ENCODE results near the gene AOPEP. TPM values are rescaled to one million over a fixed set of nuclear protein-coding genes. Genes with fewer than 3 reads are reported as not detected.

The AOPEP gene
- total RNA-seq, 1 experiment from 2014 or later: 36.4 TPM

DNA sequence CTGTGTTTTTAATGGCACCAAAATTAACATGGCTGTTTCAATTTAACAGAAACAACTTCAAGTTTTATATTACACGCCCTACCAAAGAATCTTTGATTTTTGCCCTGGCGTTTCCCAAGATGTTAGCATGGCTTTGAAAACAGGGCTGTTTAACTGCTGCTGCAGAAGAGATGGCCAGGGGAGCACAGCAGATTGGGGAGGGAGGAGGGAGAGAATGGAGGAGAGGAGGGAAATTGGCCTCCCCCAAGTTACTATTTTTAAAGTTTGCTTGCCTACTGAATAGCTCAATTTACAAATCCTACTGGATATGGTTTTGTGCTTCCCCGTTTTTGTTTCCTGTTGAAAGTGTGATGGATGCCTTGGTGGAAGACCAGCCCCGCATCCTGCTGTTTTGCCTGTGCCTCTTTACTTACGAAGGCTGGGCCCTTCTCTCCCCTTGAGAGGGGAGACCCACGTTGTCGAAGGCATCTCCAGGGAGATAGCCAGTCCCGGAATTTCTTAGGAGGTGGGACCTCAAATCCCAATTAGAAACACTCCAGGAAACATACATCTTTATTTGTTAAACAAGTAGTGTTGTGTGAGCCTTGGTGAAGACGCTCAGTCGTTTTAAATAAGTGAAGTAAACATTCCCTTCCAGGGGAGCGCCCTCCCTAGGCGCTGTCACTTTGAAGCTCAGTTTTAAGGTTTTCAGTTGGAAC, 98.6 kb downstream of the AOPEP start:
- in situ Hi-C loops (cut with HindIII; ENCODE audit: low pct_unique_long_range_greater_than_20kb, low sequenced_read_pairs): no loop called here

DNA sequence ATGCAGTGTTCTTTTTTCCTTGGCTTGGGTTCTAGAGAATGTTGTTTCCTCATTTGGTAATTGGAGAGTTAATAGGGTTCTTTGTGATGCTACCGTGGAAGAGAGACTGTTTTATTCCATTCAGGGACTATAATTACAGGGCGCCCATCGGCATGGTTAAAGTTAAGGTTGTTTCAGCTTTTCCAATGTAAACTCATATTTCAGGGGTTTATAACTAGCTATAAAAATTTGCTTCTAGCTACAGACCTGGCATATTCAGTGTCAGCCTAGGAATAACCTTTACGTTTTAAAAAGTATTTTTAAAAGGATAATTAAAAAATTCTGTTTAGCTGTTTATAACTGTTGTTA, 99.1 kb downstream of the AOPEP start:
- Histone ChIP-seq H3K9me3 (ENCODE audit: control insufficient read depth, insufficient read depth, low read depth, low read length) (no peaks in the 10 kb centered on the region), H3K27ac (ENCODE audit: low read length) (no peak overlapping the region), H3K36me3 (ENCODE audit: control insufficient read depth, insufficient read depth, low read length) (no peaks in the 10 kb centered on the region), H3K4me3 (ENCODE audit: low read depth in 2 of 2, low read length in 2 of 2) (no peak overlapping the region), H3K4me1 (ENCODE audit: control insufficient read depth, insufficient read depth, low read length) (peaks cover 3% of the 10 kb centered on the region), H3K27me3 (ENCODE audit: control insufficient read depth, insufficient read depth, low read length) (no peaks in the 10 kb centered on the region)
- ChIA-PET POLR2A (interaction anchor here (0.7 kb wide), 1 partner anchor 188 kb away, joined by 3 read pairs; no protein-coding TSS in a partner anchor), CTCF (interaction anchor here (0.7 to 1.3 kb wide), 2 partner anchors 41 to 69 kb away, joined by 3 to 4 read pairs; no protein-coding TSS in a partner anchor)
- intact Hi-C loops (cut with micrococcal nuclease; ENCODE audit: unreplicated experiment): no loop called here
- TF ChIP-seq TCF7L2 (IDR thresholded peaks at IDR 0.05; ENCODE audit: low read depth, low read length): no peak
- TF ChIP-seq, protein P1, sequence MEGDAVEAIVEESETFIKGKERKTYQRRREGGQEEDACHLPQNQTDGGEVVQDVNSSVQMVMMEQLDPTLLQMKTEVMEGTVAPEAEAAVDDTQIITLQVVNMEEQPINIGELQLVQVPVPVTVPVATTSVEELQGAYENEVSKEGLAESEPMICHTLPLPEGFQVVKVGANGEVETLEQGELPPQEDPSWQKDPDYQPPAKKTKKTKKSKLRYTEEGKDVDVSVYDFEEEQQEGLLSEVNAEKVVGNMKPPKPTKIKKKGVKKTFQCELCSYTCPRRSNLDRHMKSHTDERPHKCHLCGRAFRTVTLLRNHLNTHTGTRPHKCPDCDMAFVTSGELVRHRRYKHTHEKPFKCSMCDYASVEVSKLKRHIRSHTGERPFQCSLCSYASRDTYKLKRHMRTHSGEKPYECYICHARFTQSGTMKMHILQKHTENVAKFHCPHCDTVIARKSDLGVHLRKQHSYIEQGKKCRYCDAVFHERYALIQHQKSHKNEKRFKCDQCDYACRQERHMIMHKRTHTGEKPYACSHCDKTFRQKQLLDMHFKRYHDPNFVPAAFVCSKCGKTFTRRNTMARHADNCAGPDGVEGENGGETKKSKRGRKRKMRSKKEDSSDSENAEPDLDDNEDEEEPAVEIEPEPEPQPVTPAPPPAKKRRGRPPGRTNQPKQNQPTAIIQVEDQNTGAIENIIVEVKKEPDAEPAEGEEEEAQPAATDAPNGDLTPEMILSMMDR (IDR thresholded peaks at IDR 0.05): no peak
- TF ChIP-seq, protein P2, sequence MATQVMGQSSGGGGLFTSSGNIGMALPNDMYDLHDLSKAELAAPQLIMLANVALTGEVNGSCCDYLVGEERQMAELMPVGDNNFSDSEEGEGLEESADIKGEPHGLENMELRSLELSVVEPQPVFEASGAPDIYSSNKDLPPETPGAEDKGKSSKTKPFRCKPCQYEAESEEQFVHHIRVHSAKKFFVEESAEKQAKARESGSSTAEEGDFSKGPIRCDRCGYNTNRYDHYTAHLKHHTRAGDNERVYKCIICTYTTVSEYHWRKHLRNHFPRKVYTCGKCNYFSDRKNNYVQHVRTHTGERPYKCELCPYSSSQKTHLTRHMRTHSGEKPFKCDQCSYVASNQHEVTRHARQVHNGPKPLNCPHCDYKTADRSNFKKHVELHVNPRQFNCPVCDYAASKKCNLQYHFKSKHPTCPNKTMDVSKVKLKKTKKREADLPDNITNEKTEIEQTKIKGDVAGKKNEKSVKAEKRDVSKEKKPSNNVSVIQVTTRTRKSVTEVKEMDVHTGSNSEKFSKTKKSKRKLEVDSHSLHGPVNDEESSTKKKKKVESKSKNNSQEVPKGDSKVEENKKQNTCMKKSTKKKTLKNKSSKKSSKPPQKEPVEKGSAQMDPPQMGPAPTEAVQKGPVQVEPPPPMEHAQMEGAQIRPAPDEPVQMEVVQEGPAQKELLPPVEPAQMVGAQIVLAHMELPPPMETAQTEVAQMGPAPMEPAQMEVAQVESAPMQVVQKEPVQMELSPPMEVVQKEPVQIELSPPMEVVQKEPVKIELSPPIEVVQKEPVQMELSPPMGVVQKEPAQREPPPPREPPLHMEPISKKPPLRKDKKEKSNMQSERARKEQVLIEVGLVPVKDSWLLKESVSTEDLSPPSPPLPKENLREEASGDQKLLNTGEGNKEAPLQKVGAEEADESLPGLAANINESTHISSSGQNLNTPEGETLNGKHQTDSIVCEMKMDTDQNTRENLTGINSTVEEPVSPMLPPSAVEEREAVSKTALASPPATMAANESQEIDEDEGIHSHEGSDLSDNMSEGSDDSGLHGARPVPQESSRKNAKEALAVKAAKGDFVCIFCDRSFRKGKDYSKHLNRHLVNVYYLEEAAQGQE (IDR thresholded peaks at IDR 0.05; ENCODE audit: insufficient read depth in 1 of 2, low read depth in 2 of 2, low read length in 1 of 2): no peak
- TF ChIP-seq POLR2AphosphoS5 (IDR thresholded peaks at IDR 0.05; ENCODE audit: low read depth, low read length): no peak
- TF ChIP-seq SIN3A (IDR thresholded peaks at IDR 0.05; ENCODE audit: borderline replicate concordance, insufficient read depth, low read depth, low read length): no peak
- in situ Hi-C loops (cut with HindIII; ENCODE audit: low pct_unique_long_range_greater_than_20kb, low sequenced_read_pairs): no loop called here
- BruUV-seq (replicated peaks): no TSS peak
- DNase-seq (ENCODE audit: low read depth, low spot score) (no peak), ATAC-seq (no peak)

More for the DNA sequence above, 98.6 kb downstream of the AOPEP start:
- TF ChIP-seq TCF7L2 (IDR thresholded peaks at IDR 0.05; ENCODE audit: low read depth, low read length): no peak
- TF ChIP-seq, protein P1 (IDR thresholded peaks at IDR 0.05): no peak
- no peak for TF ChIP-seq SIN3A (IDR thresholded peaks at IDR 0.05; ENCODE audit: borderline replicate concordance, insufficient read depth, low read depth, low read length)
- TF ChIP-seq, protein P2 (IDR thresholded peaks at IDR 0.05; ENCODE audit: insufficient read depth in 1 of 2, low read depth in 2 of 2, low read length in 1 of 2): no peak
- no peak for TF ChIP-seq POLR2AphosphoS5 (IDR thresholded peaks at IDR 0.05; ENCODE audit: low read depth, low read length)
- ATAC-seq (no peak), DNase-seq (ENCODE audit: low read depth, low spot score) (no peak)
- Histone ChIP-seq H3K27ac (ENCODE audit: low read length) (no peak overlapping the region), H3K36me3 (ENCODE audit: control insufficient read depth, insufficient read depth, low read length) (no peaks in the 10 kb centered on the region), H3K4me1 (ENCODE audit: control insufficient read depth, insufficient read depth, low read length) (peaks cover 3% of the 10 kb centered on the region), H3K27me3 (ENCODE audit: control insufficient read depth, insufficient read depth, low read length) (no peaks in the 10 kb centered on the region), H3K9me3 (ENCODE audit: control insufficient read depth, insufficient read depth, low read depth, low read length) (no peaks in the 10 kb centered on the region), H3K4me3 (ENCODE audit: low read depth in 2 of 2, low read length in 2 of 2) (no peak overlapping the region)
- intact Hi-C loops (cut with micrococcal nuclease; ENCODE audit: unreplicated experiment): no loop called here
- ChIA-PET POLR2A (interaction anchor here (0.7 kb wide), 1 partner anchor 188 kb away, joined by 3 read pairs; no protein-coding TSS in a partner anchor), CTCF (interaction anchor here (0.7 to 1.3 kb wide), 2 partner anchors 41 to 70 kb away, joined by 3 to 4 read pairs; no protein-coding TSS in a partner anchor)
- BruUV-seq (replicated peaks): no TSS peak

All from Panc1 (cell line).